ENCODE results near the gene LRRC36. TPM values are rescaled to one million over a fixed set of nuclear protein-coding genes. Genes with fewer than 3 reads are reported as not detected.

Gene LRRC36
- total RNA-seq, 2 donors from 2014 or later, result 0.56 TPM; not detected in 1

DNA sequence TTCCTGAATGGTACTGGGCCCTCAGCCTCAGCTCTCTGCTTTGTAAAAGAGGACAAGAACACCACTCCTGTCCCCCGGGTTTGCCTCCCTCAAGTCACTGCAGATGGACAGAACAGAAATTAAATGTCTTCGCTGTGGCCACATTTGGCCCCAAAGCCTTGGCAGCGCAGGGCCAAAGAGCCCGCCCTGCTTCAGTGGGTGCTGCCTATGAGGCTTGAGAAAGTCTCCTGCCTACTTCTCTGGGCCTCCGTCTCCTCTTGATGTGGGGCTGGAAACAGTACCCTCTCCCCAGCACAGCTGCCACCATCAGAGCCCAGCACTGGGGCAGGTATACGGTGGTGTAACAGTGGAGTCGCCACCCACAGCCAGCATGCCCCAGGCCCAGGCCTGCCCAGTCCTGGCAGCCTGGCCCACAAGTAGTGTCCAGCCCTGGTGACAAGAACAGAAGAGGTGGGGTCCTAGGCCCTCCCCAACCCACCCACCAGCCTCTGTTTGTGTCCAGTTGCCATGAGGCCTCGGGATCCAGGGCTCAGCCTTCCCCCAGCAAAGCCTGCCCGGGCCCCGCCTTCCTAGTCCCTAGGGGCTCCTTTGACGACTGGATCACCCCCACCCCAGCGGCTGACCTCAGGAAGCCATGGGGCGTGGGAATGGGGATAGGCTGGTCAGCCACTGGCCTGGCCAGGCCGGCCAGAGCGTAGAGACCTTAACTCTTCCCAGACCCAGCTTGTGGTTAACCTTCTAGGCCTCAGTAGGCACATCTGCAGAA, 70.6 kb downstream of the LRRC36 start:
- intact Hi-C loops (cut with DNase I), result no loop called here
- DNase-seq (ENCODE audit: low spot score), result peak; percentile 87

DNA sequence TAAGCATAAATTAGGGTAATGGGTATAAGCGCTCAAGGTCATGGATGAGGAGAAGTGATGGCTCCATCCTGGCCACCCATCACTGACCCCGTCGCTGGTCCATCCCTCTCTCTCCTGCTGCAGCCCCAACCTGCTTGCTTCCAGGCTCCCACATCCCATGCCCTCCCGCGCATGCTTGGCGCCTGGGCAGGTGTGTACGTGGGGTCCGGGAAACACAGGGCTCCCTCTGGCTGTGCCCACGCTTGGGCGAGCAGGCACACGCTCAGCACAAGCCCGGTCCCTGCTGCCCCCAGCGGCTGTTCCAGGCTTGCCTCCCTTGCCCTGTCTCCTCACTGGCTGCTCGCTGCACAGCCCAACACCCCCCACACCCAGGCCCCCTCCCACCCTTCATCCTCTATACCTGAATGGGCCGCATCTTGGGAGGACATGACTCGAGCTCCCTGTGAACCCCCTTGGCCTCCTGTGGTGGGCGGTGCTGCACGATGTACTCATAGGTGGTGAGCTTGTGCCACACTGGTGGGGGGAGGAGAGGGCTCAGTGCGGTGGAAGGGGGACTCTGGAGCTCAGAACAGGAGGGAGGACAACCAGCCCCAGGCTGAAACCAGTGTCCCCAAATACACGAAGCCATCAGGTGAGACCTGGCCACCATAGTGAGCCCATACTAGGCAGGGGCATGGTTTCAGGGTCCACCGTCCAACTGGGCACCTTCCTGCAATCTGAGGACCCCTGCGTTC, 71.4 kb downstream of the LRRC36 start:
- peak; percentile 77 for DNase-seq (ENCODE audit: low spot score)
- intact Hi-C loops (cut with DNase I), result no loop called here

DNA sequence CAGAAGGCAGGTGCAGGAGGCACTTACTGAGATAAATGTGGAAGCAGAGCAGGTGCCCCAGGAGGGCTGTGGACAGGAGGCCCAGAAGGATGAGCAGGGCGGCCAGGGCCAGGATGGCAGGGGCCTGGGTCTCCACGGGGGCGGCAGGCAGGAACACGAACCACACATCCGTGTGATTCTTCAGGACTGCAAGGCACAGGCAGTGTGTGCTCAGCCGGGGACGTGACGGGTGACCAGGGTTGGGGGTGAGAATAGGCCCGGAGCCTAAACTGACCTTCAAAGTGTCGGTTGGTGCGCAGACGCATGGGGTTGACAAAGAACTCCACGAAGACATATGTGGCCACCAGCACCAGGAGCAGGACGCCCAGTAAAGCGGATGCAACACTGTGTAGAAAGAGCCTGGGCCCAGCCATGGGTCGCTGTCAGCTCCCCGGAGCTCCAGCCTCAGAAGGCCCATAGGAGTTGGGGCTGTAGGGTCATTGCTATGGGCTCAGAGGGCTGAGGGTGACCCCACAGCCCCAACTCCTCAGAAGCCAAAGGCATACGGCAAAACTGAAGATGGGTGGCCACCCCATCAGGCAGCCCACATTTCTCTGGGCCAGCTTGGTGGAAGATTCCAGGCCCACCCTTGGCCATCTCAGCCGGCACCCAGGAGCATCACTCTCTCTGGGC, 72.1 kb downstream of the LRRC36 start:
- peak; percentile 71 for DNase-seq (ENCODE audit: low spot score)
- intact Hi-C loops (cut with DNase I), result no loop called here

DNA sequence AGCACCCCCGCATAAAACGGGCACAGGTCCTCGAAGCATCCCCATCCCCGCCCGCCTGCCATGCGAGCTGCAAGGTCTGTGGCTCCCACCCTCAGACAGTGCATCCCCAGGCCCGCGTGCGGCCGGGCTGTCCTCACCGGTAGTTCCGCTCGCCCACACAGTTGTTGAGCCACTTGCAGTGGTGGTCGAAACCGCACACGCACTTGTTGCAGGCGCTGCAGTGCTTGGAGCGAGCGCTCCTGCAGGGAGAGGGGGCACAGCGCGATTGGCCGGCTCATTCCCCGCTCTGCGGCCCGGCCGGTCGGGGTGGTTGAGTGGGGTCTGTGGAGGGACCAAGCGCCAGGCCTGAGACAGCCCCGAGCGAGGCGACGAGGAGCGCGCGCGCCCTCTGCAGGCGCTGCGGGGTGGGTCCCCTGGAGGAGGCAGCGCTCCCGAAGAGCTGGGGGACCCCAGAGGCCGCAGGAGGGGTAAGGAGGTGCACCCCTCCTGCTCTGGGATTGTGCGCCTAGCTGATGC, 72.7 kb downstream of the LRRC36 start:
- DNase-seq (ENCODE audit: low spot score), result no peak
- intact Hi-C loops (cut with DNase I), result no loop called here

DNA sequence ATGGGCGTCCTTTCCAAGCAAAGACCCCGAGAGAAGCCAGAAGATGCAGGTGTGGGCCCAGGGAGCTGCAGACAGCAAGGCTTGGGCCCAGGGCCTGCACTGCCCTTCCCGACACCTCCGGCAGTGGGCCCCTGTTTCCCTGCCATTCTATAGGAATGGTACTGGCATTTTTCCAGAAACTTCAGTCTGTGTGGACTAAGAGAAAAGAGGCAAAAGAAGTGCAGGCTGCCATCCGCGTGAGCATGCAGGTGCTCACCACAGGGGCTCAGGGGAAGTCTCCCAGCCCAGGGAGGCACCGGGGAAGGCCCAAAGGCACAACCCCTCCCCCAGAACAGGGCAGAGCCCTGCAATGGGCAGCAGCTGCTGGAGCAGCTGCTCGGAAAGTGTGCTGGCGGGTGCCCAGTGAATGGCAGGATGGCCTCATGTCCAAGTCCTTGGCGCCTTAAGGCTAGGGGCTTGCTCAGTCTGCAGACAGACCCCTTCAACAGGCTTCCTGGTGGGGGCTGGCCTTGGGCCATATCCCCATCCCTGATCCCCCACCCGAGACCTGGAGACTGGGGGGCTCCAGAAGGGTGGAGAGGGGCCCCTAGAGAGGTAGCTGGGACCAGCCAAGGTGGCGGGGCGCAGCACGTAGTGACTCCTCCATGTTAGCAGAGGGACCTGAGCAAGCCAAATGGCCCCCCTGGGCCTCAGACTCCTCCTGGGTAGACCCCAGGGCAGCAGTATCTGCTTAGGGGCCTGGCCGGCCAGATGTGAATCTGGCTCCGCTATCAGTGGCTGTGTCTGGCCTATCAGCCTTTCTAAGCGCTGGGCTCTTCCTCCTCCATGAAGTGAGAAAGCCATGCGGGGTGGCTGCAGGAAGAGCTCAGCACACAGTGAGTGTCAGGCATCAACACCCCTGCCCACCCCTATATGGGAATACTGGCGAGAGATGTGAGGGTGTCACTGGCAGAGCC, 73.4 kb downstream of the LRRC36 start:
- intact Hi-C loops (cut with DNase I), result no loop called here
- peak; percentile 53 for DNase-seq (ENCODE audit: low spot score)

DNA sequence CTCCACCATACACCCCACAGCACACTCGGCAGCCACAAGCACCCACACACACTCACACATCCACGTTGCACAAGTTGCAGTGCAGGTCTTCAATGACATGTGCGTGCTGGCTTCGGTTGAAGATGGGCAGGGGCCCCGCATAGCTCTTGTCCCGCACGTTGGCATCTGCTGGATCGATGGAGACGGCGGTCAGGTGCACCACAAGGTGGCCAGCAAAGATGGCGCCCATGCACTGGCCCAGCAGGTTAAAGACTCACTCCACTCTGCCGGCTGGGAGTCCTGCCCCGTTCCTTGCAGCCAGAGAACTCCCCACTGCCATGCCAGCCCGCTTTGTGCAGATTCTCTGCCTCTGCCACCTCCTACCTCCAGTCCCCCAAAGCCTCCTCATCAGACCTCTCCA, 74.3 kb downstream of the LRRC36 start:
- no peak for DNase-seq (ENCODE audit: low spot score)
- intact Hi-C loops (cut with DNase I), result no loop called here

DNA sequence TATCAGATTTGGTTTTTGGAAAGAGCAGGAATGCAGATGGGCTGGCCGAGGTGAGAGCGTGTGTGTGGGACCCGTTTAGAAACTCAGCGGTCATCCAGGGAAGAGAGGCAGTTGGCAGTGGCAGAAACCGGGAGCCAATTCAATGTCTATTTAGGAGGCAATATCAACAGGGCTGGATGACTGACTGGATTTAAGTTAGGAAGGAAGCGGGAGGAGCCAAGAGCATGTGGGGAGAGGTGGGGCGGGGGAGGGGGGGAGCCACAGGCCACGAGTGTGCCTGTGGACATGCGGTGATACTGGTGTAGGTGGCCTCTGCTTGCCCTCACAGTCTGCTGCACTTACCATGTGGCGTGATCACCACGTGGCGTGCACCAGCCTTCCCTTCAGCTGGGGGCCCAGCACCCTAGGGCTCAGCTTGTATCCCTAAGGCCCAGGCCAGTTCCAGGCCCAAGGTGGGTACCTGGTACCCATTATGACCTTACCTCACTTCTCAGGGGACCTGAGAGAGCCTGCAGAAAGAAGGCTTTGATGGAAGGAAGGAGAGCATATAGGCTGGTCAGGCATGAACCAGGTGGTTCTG, 77.5 kb downstream of the LRRC36 start:
- intact Hi-C loops (cut with DNase I), result no loop called here
- peak; percentile 37 for DNase-seq (ENCODE audit: low spot score)

DNA sequence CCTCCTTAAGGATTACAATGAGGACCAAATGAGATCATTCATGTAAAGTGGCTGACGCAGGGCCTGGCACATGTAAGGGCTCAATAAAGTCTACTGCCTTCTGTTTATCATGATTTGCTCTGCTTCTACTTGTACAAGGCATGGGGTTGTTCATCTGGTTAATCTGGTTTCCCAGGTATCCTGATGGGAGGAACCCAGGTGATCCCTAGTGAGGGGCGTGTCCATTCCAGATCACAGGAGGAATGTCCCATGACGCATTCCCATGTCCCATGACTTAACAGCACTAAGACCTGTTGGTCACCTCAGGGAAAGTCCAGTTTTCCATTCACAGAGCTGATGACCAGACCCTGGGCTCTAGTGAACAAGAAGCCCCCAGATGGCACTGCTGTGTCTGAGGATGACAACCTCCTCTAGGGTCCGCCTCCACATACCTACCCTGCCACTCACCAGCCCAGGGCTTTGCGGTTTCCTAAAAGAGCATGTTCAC, 78.2 kb downstream of the LRRC36 start:
- intact Hi-C loops (cut with DNase I), result no loop called here

DNA sequence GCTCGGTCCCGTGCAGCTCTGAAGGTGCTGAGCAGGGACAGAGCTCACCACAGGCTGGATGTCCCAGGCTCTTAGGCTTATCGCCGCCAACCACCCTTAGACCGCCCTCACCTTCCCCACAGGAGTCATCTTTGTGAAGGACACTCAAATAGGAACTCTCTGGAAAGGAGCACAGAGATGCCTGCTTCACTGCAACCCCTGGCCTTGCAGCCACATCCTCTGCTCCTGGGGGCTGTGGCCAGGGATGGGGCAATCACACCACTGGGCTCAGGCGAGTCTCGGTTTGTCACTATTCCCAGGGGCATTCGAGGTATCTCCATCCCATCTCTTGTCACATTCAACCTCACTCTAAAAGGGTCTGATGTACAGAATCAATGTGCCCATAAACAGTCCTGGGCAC, 78.7 kb downstream of the LRRC36 start:
- intact Hi-C loops (cut with DNase I), result no loop called here
- no peak for DNase-seq (ENCODE audit: low spot score)

More for the DNA sequence above, 78.2 kb downstream of the LRRC36 start:
- DNase-seq (ENCODE audit: low spot score), result no peak

DNA sequence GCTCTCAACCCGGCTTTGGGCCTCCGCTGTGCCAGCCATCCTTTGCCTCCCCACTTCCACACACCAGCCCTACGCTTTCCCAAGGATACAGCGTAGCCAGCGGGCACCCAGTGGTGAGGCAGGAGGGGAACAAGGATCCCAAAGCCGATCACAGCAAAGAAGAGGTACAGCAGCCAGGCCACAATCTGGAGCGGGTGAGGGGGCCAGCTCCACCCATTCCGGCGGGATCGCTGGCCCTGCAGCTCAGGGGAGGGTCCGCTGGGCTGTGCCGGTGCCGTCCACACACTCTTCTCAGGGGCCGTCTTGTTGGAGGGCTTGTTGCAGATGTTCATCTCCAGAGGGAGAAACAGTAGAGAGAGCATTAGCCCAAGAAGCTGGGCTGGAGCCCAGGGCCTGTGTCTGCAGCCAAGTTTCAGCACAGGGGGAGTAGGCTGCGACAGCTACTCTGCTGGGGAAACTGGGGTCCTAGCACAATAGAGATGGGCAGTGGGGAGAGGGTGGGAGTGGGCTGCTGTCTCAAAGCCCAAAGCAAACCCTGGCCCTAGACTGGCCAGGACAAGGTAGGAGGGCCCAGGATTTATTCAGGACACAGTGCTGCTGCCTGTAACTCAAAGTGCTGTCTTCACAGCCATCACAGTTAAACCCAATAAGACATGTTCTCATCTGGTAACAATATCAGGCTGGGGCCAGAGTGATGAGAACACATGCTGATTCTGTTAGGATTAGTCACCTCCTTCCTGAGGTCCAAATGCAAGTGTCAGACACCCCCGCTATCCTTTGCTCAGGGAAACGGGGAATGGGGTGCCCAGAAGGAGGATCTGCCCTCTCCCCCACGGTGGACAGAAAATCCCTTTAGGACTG, 79.7 kb downstream of the LRRC36 start:
- DNase-seq (ENCODE audit: low spot score), result peak; percentile 89
- intact Hi-C loops (cut with DNase I), result no loop called here

DNA sequence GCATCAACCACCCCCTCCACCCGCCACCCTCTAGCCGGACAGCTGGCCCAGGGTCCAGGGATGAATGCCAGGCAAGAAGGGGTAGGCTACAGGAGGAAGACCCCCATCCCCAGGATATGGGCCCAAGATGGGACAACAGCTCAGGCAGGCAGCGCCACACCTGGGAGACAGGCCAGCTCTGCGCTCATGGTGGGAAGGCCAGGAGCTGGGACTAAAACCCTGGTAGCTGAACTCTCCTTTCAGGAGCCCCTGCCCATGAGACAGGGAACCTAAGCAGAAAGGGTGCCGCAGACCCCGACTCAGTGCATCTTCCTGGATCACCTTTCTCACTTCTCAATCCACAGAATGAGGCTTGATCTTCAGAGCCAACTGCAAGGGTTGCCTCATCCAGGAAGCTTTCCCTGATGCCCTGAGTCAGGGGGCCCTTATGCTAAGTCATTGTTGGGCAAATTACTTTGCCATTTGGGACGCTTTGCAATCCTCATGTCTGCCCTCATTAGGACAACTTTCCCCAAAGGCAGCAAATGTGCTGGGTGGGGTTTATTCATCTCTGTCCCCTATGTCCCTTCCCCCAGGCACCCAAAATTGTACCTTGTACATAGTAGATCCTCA, 80.7 kb downstream of the LRRC36 start:
- intact Hi-C loops (cut with DNase I), result no loop called here
- no peak for DNase-seq (ENCODE audit: low spot score)

DNA sequence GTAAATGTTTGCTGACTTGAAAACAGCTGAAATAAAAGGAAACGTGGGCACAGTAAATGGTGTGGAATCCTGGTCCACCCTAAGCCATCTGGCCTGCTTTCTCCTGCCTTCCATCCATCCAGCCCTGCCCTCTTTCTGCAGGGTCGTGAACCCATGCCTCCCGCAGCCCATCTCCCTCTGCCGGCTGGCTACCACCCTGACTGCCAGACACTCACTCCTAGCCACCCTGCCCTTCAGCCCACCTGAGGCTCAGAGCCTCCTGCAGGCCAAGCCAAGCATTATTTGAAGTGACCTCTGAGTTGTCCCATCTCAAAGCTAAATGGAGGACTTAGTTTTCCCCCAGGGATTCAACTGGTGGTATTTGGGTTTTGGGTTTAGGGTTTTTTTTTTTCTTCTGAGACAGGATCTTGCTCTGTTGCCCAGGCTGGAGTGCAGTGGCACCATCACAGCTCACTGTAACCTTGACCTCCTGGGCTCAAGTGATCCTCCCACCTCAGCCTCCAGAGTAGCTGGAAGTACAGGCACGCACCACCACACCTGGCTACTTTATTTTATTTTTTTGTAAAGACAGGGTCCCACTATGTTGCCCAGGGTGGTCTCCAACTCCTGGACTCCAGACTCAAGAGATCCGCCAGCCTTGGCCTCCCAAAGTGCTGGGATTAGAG, 81.3 kb downstream of the LRRC36 start:
- intact Hi-C loops (cut with DNase I), result no loop called here
- DNase-seq (ENCODE audit: low spot score), result no peak

DNA sequence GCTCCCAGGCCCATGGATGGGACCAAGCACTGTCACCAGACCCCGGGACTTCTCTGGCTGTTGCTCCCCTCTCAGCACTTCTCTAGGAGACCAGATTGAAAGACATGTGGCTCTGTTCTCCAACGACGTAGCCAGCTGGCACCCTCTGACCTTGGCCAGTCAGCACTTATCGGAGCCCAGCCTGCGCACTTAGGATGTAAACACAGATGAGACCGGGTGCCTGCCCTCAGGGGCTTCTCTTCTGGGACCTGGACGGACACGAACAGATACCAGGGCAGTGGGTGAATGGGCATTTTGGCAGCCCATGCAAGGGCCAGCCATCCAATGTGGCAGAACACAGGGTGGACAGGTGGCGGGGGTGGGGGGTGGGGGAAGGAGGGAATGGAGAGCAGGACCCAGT, 83.0 kb downstream of the LRRC36 start:
- intact Hi-C loops (cut with DNase I), result no loop called here
- no peak for DNase-seq (ENCODE audit: low spot score)

DNA sequence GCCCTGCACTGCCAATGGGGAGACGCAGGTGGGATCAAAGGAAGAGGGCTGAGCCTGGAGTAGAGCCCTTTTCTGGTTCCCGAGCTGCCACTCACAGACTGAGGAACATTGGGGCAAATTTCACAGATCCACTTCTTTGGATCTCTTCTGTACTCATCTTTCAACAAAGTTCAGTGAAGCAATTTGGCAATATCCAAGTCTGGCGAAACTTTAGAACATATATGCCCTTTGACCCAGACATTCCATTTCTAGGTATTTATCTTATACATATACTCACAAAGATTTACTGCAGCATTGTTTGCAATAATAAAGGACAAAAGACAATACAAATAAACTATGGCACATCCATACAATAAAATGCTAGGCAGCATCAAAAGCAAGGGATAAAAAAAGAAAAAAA, 84.7 kb downstream of the LRRC36 start:
- DNase-seq (ENCODE audit: low spot score), result no peak

DNA sequence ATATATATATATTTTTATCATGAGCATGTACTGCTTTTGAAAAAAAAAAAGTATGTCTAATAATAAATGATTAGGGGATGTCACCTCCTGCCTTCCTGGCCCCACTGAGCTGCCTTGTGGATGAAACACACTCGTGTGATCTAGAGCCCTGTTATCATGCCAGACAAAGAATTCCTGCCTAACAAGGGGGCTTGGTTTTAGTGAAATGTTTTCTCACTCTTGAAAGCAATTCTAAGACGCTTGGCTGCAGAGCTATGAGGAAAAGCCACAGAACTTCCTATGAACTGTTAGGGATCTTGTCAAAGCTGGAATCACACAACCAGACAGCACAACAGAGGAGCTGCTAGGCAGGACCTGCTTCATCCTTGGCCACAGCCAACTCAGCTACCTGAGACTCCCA, 85.7 kb downstream of the LRRC36 start:
- intact Hi-C loops (cut with DNase I), result no loop called here

More for the DNA sequence above, 84.7 kb downstream of the LRRC36 start:
- intact Hi-C loops (cut with DNase I), result no loop called here

DNA sequence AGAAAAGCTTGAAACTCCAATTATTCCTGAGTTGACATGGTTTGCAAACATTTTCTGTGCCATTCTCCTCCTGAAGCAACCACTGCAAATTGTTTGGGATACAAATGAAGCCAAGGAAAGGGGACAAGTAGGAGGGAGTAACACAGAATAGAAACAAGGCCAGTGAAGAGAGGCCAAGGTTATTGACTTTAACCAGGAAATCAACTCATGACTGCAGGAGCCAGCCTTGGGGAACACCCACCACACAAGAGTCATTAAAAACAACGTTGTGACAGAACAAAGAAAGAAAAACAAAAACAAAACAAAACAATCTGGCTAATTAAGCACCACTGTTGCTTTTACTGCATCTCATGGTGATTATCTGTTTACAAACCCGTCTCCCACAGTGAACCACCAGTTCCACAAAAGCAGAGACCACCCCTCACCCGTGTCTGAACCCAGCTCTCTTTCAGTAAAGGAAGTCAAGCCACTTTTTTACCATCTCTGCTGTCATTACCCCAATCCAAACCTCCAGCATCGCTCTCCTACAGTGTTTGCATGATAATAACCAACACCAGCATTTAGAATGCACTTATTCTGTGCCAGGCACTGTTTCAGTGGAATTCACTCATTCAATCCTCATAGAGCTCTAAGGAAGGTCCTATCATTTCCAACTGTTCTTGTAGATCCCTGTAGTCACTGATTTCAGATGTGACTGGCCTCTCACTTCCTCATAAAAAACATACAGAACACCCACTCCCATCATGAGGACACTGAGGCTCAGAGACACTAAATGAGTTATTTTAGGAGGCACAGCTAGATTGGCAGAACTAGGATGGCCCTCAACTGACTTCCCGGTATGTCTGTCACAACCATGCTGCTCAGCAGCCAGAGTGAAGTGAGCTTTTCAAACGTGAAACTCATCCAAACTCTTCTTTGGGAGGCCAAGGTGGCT, 87.6 kb downstream of the LRRC36 start:
- DNase-seq (ENCODE audit: low spot score), result no peak
- intact Hi-C loops (cut with DNase I), result no loop called here

More for the DNA sequence above, 85.7 kb downstream of the LRRC36 start:
- DNase-seq (ENCODE audit: low spot score), result no peak

Data from posterior vena cava (tissue), 2 donors.